A673 (cell line): ENCODE results near the gene SLC39A9. TPM values are rescaled to one million over a fixed set of nuclear protein-coding genes. Genes with fewer than 3 reads are reported as not detected.
A peak's percentile ranks its signal among the peaks of the same experiment; 100 is the strongest.

Experiments used
- BruUV-seq: library from RNA; stranded (reverse); fragments of 400-500 nt; replicated peaks from 2 replicates; lab custom pipeline; 2021; lab: Mats Ljungman, UMichigan
- CTCF ChIA-PET: fragments of 300-600 bp; sonication (Branson Sonifier 250); formaldehyde crosslinking; loops from one replicate; lab custom pipeline; 2022; ENCODE audit warnings: antibody characterized with exemption; lab: Charles Lee
- POLR2A ChIA-PET: fragments of 300-600 bp; sonication (Branson Sonifier 250); formaldehyde crosslinking; loops from one replicate; lab custom pipeline; 2022; ENCODE audit warnings: antibody characterized with exemption; ENCODE audit not compliant: low non-redundant PET; lab: Charles Lee
- DNase-seq: peaks from one replicate; pipeline ENCODE4 v3.0.0-alpha.2; 2015; ENCODE audit warnings: low spot score
- H3K27ac ChIP-seq: fragments of 200-600 bp; sonication (generic); 2 replicates; pipeline ENCODE4 v1.5.1; 2016; ENCODE audit warnings: mixed run types, low read depth, mild to moderate bottlenecking, mixed read lengths, antibody characterized with exemption, low read length; ENCODE audit not compliant: poor library complexity, severe bottlenecking
- H3K27me3 ChIP-seq: fragments of 200-600 bp; sonication (generic); replicated peaks from 2 replicates; pipeline ENCODE4 v1.6.1; 2017; ENCODE audit warnings: mixed run types, low read depth, mild to moderate bottlenecking, mixed read lengths, antibody characterized with exemption, low read length; ENCODE audit not compliant: insufficient read depth, poor library complexity
- H3K36me3 ChIP-seq: fragments of 200-600 bp; sonication (generic); 2 replicates; pipeline ENCODE4 v1.6.1; 2016; ENCODE audit warnings: mixed run types, mild to moderate bottlenecking, mixed read lengths, antibody characterized with exemption, low read length; ENCODE audit not compliant: insufficient read depth, poor library complexity, severe bottlenecking
- H3K4me1 ChIP-seq: fragments of 200-600 bp; sonication (generic); 2 replicates; pipeline ENCODE4 v1.6.1; 2017; ENCODE audit warnings: mixed run types, mild to moderate bottlenecking, mixed read lengths, antibody characterized with exemption, low read length; ENCODE audit not compliant: insufficient read depth, poor library complexity, severe bottlenecking
- H3K4me3 ChIP-seq: fragments of 200-600 bp; sonication (generic); 2 replicates; pipeline ENCODE4 v1.5.1; 2016; ENCODE audit warnings: low read depth, mixed run types, mild to moderate bottlenecking, mixed read lengths, low read length; ENCODE audit not compliant: poor library complexity, severe bottlenecking
- H3K9me3 ChIP-seq: fragments of 200-600 bp; sonication (generic); 2 replicates; pipeline ENCODE4 v1.6.1; 2016; ENCODE audit warnings: mixed run types, low read depth, mild to moderate bottlenecking, mixed read lengths, antibody characterized with exemption, low read length; ENCODE audit not compliant: poor library complexity, severe bottlenecking
- CTCF ChIP-seq: fragments of 300-800, 200-600 bp; sonication (generic); conservative IDR thresholded peaks from 2 replicates; pipeline ENCODE4 v1.5.1; 2017; ENCODE audit warnings: low read depth, mild to moderate bottlenecking, antibody characterized with exemption, low read length, moderate library complexity, mixed read lengths
- EZH2 ChIP-seq: fragments of 200-600 bp; sonication (generic); IDR thresholded peaks from 2 replicates; pipeline ENCODE4 v1.6.1; 2017; ENCODE audit warnings: borderline replicate concordance, low read depth, mild to moderate bottlenecking, mixed read lengths, antibody characterized with exemption, low read length; ENCODE audit not compliant: poor library complexity, severe bottlenecking
- intact Hi-C: fragments of 100-400 bp; cut with micrococcal nuclease; formaldehyde crosslinking; loops from one replicate; pipeline ENCODE4 v1.10.0; 2022; ENCODE audit not compliant: unreplicated experiment
- total RNA-seq: library from RNA; stranded (reverse); gene quantifications from 2 replicates; pipeline ENCODE4 v1.2.3, GENCODE V29; 2021

SLC39A9 gene
- total RNA-seq, 1 experiment from 2014 or later, result 59.2 TPM

GRCh38 chr14:69439521-69440270 is 41.2 kb downstream of the SLC39A9 start:
- no TSS peak for BruUV-seq
- Histone ChIP-seq H3K27me3 (no peaks in the 10 kb centered on the region), H3K9me3 (no peaks in the 10 kb centered on the region), H3K36me3 (no peaks in the 10 kb centered on the region), H3K4me1 (peaks cover 10% of the 10 kb centered on the region), H3K4me3 (no peak overlapping the region), H3K27ac (no peak overlapping the region)
- ChIA-PET CTCF (no interaction called here), POLR2A (no interaction called here)
- intact Hi-C loops, result no loop called here
- peak; percentile 55 for DNase-seq
- no peak for TF ChIP-seq CTCF
- no peak for TF ChIP-seq EZH2

GRCh38 chr14:69441948-69442347 is 43.5 kb downstream of the SLC39A9 start:
- POLR2A ChIA-PET, result no interaction called here
- Histone ChIP-seq H3K27me3 (no peaks in the 10 kb centered on the region), H3K36me3 (no peaks in the 10 kb centered on the region), H3K27ac (peak overlapping the region; percentile 17), H3K9me3 (no peaks in the 10 kb centered on the region), H3K4me3 (no peak overlapping the region), H3K4me1 (peaks cover 10% of the 10 kb centered on the region)
- BruUV-seq, result no TSS peak
- TF ChIP-seq EZH2 (no peak), CTCF (no peak)
- intact Hi-C loops, result no loop called here
- CTCF ChIA-PET, result no interaction called here
- DNase-seq, result no peak

- Histone ChIP-seq H3K4me3 (no peak overlapping the region), H3K9me3 (no peaks in the 10 kb centered on the region), H3K4me1 (peaks cover 10% of the 10 kb centered on the region), H3K27me3 (no peaks in the 10 kb centered on the region), H3K27ac (no peak overlapping the region), H3K36me3 (no peaks in the 10 kb centered on the region)
- ChIA-PET POLR2A (no interaction called here), CTCF (no interaction called here)
- TF ChIP-seq EZH2 (no peak), CTCF (no peak)
- DNase-seq, result peak; percentile 5
- intact Hi-C loops, result no loop called here
- BruUV-seq, result no TSS peak
Observed at GRCh38 chr14:69443296-69443805, 44.9 kb downstream of the SLC39A9 start.
